WTC11 (cell line): ENCODE results near the gene LSM4. TPM values are rescaled to one million over a fixed set of nuclear protein-coding genes. Genes with fewer than 3 reads are reported as not detected.
A peak's percentile ranks its signal among the peaks of the same experiment; 100 is the strongest.

Experiments
- ATAC-seq: fragments of 200-7000 bp; cut with Tn5 transposase; 2 replicates; pipeline ENCODE4 v1.10.0; 2021; ENCODE audit warnings: mild to moderate bottlenecking, moderate library complexity
- CTCF ChIA-PET: fragments of 300-600 bp; sonication (Branson Sonifier 250); formaldehyde crosslinking; loops from one replicate; lab custom pipeline; 2021; ENCODE audit warnings: antibody characterized with exemption; lab: Charles Lee
- POLR2A ChIA-PET: fragments of 350-600 bp; sonication (Branson Sonifier 250); formaldehyde crosslinking; loops from one replicate; lab custom pipeline; 2021; ENCODE audit warnings: antibody characterized with exemption; lab: Charles Lee
- DNase-seq: peaks from one replicate; pipeline ENCODE4 v3.0.0; 2021; ENCODE audit warnings: low spot score
- H3K27ac Mint-ChIP-seq: 2 replicates; pipeline ENCODE4 v1.8.0; 2021; ENCODE audit warnings: mixed read lengths
- H3K27me3 Mint-ChIP-seq: 2 replicates; pipeline ENCODE4 v1.8.0; 2021; ENCODE audit warnings: low read depth, mild to moderate bottlenecking, moderate library complexity, mixed read lengths
- H3K36me3 Mint-ChIP-seq: 2 replicates; pipeline ENCODE4 v1.8.0; 2021; ENCODE audit warnings: mixed read lengths
- H3K4me1 Mint-ChIP-seq: 2 replicates; pipeline ENCODE4 v1.8.0; 2022; ENCODE audit warnings: mixed read lengths
- H3K4me3 Mint-ChIP-seq: 2 replicates; pipeline ENCODE4 v1.8.0; 2021; ENCODE audit warnings: mild to moderate bottlenecking, moderate library complexity, mixed read lengths
- H3K9me3 Mint-ChIP-seq: 2 replicates; pipeline ENCODE4 v1.8.0; 2021; ENCODE audit warnings: mixed read lengths
- CTCF ChIP-seq: fragments of 200-600 bp; IDR thresholded peaks from 2 replicates; pipeline ENCODE4 v1.8.0; 2022; ENCODE audit warnings: antibody characterized with exemption
- ELF4 ChIP-seq: sonication (generic); formaldehyde crosslinking; IDR thresholded peaks from 2 replicates; pipeline ENCODE4 v1.8.1; 2022; ENCODE audit warnings: low read depth, mild to moderate bottlenecking, moderate library complexity, missing genetic modification reagents
- GTF2I ChIP-seq: fragments of 250-450 bp; sonication (Bioruptor Pico); conservative IDR thresholded peaks from 2 replicates; pipeline ENCODE4 v1.4.0; 2021; ENCODE audit warnings: mild to moderate bottlenecking
- HMGA2 ChIP-seq: fragments of 250-450 bp; sonication (Bioruptor Pico); IDR thresholded peaks from 2 replicates; pipeline ENCODE4 v1.4.0; 2021; ENCODE audit warnings: mild to moderate bottlenecking, moderate library complexity
- IRF1 ChIP-seq: sonication (generic); formaldehyde crosslinking; IDR thresholded peaks from 2 replicates; pipeline ENCODE4 v1.8.0; 2023; ENCODE audit warnings: missing genetic modification reagents
- MXD4 ChIP-seq: fragments of 250-450 bp; sonication (Bioruptor Pico); IDR thresholded peaks from 2 replicates; pipeline ENCODE4 v1.8.0; 2021; ENCODE audit warnings: mild to moderate bottlenecking, moderate library complexity, borderline replicate concordance
- SMAD4 ChIP-seq: sonication (generic); formaldehyde crosslinking; IDR thresholded peaks from 2 replicates; pipeline ENCODE4 v1.8.0; 2022; ENCODE audit warnings: mild to moderate bottlenecking, missing genetic modification reagents
- SP1 ChIP-seq: sonication (generic); formaldehyde crosslinking; conservative IDR thresholded peaks from 2 replicates; pipeline ENCODE4 v1.8.1; 2022; ENCODE audit warnings: missing genetic modification reagents
- ZBTB43 ChIP-seq: sonication (generic); formaldehyde crosslinking; IDR thresholded peaks from 2 replicates; pipeline ENCODE4 v1.8.1; 2023; ENCODE audit warnings: mild to moderate bottlenecking, missing genetic modification reagents
- ZNF121 ChIP-seq: sonication (generic); formaldehyde crosslinking; IDR thresholded peaks from 2 replicates; pipeline ENCODE4 v1.8.0; 2023; ENCODE audit warnings: missing genetic modification reagents
- ZNF219 ChIP-seq: sonication (generic); formaldehyde crosslinking; IDR thresholded peaks from 2 replicates; pipeline ENCODE4 v1.8.0; 2023; ENCODE audit warnings: missing genetic modification reagents, mild to moderate bottlenecking, borderline replicate concordance
- ZNF425 ChIP-seq: fragments of 250-450 bp; sonication (Bioruptor Pico); conservative IDR thresholded peaks from 2 replicates; pipeline ENCODE4 v1.9.0; 2021; ENCODE audit warnings: mild to moderate bottlenecking
- ZNF532 ChIP-seq: fragments of 250-450 bp; sonication (Bioruptor Pico); IDR thresholded peaks from 2 replicates; pipeline ENCODE4 v1.9.0; 2021; ENCODE audit warnings: mild to moderate bottlenecking, borderline replicate concordance
- total RNA-seq: library from RNA; stranded (reverse); gene quantifications from 3 replicates; pipeline ENCODE4 v1.2.3, GENCODE V29; 2021
- TF ChIP-seq, protein P1 (sequence below): fragments of 250-450 bp; sonication (Bioruptor Pico); IDR thresholded peaks from 2 replicates; pipeline ENCODE4 v1.9.0; 2021; ENCODE audit warnings: moderate library complexity, mild to moderate bottlenecking, inconsistent platforms, borderline replicate concordance
- TF ChIP-seq, protein P2 (sequence below): sonication (generic); formaldehyde crosslinking; IDR thresholded peaks from 2 replicates; pipeline ENCODE4 v1.8.1; 2022; ENCODE audit warnings: mild to moderate bottlenecking, moderate library complexity, missing genetic modification reagents

Gene LSM4
- total RNA-seq, 1 experiment from 2014 or later, result 373 TPM

DNA sequence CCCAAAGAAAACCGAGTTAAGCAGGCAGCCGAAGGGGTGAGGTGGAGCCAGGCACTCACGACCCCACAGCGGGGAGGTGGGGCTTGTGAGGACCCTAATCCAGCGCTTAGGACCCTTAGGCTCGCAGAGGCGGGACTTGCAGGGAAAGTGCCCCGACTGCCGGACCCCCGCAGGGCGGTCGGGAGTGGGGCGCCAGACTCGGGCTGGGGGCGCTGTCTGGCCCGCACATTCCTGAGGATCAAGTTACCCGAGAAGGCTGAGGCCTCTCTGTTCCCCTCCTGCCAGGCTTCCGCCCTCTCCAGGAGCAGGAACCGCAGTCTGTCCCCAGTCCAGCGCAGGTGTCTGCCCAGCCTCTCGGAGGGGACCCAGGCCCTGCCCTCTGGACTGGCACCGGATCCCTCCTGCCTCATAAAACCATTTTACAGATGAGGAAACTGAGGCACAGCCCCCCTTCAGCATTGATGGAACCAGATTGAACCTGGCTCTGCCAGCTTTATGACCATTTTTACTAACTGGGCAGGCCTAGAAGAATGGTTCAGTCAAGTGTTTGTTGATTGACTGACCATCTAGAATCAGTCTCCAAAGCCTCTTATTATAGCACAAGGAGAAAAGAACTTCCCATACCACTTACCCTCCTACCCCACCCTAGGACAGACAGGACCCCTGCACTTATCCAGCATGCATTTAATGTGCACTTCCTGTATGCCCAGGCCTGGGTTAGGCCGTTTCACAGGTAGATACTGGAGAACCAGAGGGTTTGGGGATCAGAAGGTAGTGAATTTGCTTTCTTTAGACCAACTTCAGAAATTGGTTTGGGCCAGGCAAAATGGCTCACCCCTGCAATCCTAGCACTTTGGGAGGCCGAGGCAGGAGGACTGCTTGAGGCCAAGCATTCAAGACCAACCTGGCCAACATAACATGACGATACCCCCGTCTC is 34.8 kb downstream of the LSM4 start (continued):
- TF ChIP-seq IRF1 (CRISPR knock-in tag) (no peak), ZNF219 (CRISPR knock-in tag) (no peak), HMGA2 (CRISPR knock-in tag) (no peak), ZBTB43 (CRISPR knock-in tag) (peak; percentile 72; the same call in 1 of the 2 replicates), SP1 (CRISPR knock-in tag) (peak; percentile 87)
- TF ChIP-seq, protein P1, sequence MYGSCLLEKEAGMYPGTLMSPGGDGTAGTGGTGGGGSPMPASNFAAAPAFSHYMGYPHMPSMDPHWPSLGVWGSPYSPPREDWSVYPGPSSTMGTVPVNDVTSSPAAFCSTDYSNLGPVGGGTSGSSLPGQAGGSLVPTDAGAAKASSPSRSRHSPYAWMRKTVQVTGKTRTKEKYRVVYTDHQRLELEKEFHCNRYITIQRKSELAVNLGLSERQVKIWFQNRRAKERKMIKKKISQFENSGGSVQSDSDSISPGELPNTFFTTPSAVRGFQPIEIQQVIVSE, result no peak
- TF ChIP-seq, protein P2, sequence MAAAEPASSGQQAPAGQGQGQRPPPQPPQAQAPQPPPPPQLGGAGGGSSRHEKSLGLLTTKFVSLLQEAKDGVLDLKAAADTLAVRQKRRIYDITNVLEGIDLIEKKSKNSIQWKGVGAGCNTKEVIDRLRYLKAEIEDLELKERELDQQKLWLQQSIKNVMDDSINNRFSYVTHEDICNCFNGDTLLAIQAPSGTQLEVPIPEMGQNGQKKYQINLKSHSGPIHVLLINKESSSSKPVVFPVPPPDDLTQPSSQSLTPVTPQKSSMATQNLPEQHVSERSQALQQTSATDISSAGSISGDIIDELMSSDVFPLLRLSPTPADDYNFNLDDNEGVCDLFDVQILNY, result 0 out of 2 replicates have a peak, but pooled peaks have one; percentile 15

- ATAC-seq (peak; percentile 18), DNase-seq (peak; percentile 47)
- Mint-ChIP-seq H3K27me3 (peaks cover 9% of the 10 kb centered on the region), H3K27ac (peak overlapping the region; percentile 68; the same call in 1 of the 2 replicates), H3K4me3 (peak overlapping the region; percentile 61), H3K36me3 (no peaks in the 10 kb centered on the region), H3K4me1 (peaks cover 52% of the 10 kb centered on the region), H3K9me3 (no peaks in the 10 kb centered on the region)
- ChIA-PET POLR2A (no interaction called here), CTCF (interaction anchor here (1.2 to 1.9 kb wide), 2 partner anchors 7 to 41 kb away, joined by 4 to 5 read pairs; no protein-coding TSS in a partner anchor)
- no peak for TF ChIP-seq ELF4
- peak; percentile 94 for TF ChIP-seq GTF2I
- TF ChIP-seq ZNF121 (CRISPR knock-in tag), result peak; percentile 49; the same call in 1 of the 2 replicates
Measured at GRCh38 chr19:18286973-18287635, 35.8 kb downstream of the LSM4 start.

DNA sequence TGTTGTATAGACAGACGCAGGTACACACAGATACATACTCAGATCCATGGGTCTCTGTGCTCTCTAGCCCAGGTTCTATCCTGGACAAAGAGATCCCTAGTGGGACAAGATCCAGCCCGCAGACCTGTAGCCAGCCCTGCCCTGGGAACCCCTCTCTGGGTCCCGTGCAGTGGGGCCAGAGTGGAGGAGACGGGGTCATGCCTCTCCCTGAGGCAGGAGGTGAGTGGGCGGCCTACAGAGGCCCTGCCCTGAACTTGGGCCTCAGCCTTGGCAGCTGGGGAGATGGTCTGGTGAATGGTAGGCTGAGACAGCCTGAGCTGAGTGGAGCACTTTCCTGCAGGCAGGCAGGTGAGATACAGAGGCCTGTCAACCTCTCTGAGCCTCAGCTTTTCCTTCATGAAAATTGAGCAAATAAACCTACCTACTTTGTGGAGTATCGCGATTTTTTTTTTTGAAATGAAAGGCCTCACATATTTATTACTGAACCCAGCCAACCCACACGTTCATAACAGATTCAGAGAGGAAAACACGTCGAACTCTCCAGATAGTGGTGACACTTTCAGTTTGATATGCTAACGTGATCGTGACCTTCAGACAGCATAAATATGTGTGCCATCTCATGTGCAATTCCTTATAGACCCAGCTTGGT is 38.0 kb downstream of the LSM4 start:
- DNase-seq, result no peak
- Mint-ChIP-seq H3K4me1 (peaks cover 41% of the 10 kb centered on the region), H3K27ac (no peak overlapping the region; the same call in 1 of the 2 replicates), H3K36me3 (0 out of 2 replicates have a peak, but pooled peaks cover under 1% of the 10 kb centered on the region), H3K4me3 (no peak overlapping the region), H3K9me3 (no peaks in the 10 kb centered on the region), H3K27me3 (peaks cover 9% of the 10 kb centered on the region)
- no peak for ATAC-seq
- POLR2A ChIA-PET, result no interaction called here
- CTCF ChIA-PET, result interaction anchor here (0.9 kb wide), 1 partner anchor 44 kb away, joined by 4 read pairs; no protein-coding TSS in a partner anchor
- no peak for TF ChIP-seq ZNF532 (CRISPR knock-in tag)
- TF ChIP-seq MXD4 (CRISPR knock-in tag), result no peak
- no peak for TF ChIP-seq ZNF425
- TF ChIP-seq ZBTB43 (CRISPR knock-in tag), result no peak
- no peak for TF ChIP-seq SMAD4 (CRISPR knock-in tag)
- TF ChIP-seq CTCF, result no peak
